H1 (cell line): Measurements from ENCODE around the gene GALNTL6. TPM values are rescaled to one million over a fixed set of nuclear protein-coding genes. Genes with fewer than 3 reads are reported as not detected.

Experiments
- CTCF ChIA-PET: fragments of 300-600 bp; sonication (Branson Sonifier 250); formaldehyde crosslinking; loops from one replicate; lab custom pipeline; 2021; ENCODE audit not compliant: partially characterized antibody; lab: Charles Lee
- POLR2A ChIA-PET: fragments of 300-600 bp; sonication (Branson Sonifier 250); formaldehyde crosslinking; loops from one replicate; lab custom pipeline; 2021; ENCODE audit warnings: inconsistent platforms; ENCODE audit not compliant: partially characterized antibody; lab: Charles Lee
- DNase-seq, 2 experiments: peaks; one replicate each; pipeline versions ENCODE4 v3.0.0 to v3.0.0-alpha.2; 2010 to 2022; ENCODE audit warnings: low spot score in 2 of 2, low read depth in 1 of 2, mixed read lengths in 1 of 2
- FAIRE-seq: peaks from 2 replicates; lab custom pipeline; 2011; peaks lifted over from hg19 to GRCh38; lab: Jason Lieb, UNC
- H2AFZ ChIP-seq: 2 replicates; pipeline ENCODE4 v1.8.1; 2012; ENCODE audit warnings: low read length, inconsistent platforms
- H2AK5ac ChIP-seq: 2 replicates; pipeline ENCODE4 v1.6.1; 2013; ENCODE audit warnings: low read depth, low read length
- H2BK120ac ChIP-seq: replicated peaks from 2 replicates; pipeline ENCODE3; 2013; ENCODE audit warnings: low read depth, low read length, inconsistent platforms
- H2BK12ac ChIP-seq: 2 replicates; pipeline ENCODE4 v1.6.1; 2013; ENCODE audit warnings: low read depth, low read length
- H2BK15ac ChIP-seq: 2 replicates; pipeline ENCODE4 v1.6.1; 2013; ENCODE audit warnings: low read length
- H2BK20ac ChIP-seq: 2 replicates; pipeline ENCODE4 v1.6.1; 2013; ENCODE audit warnings: low read length
- H2BK5ac ChIP-seq: 2 replicates; pipeline ENCODE4 v1.6.1; 2013; ENCODE audit warnings: low read depth, low read length
- H3K14ac ChIP-seq: 2 replicates; pipeline ENCODE4 v1.6.1; 2013; ENCODE audit warnings: inconsistent platforms; ENCODE audit not compliant: insufficient read length
- H3K18ac ChIP-seq: 2 replicates; pipeline ENCODE4 v1.6.1; 2013; ENCODE audit warnings: low read length; ENCODE audit errors: extremely low read depth
- H3K23ac ChIP-seq: 2 replicates; pipeline ENCODE4 v1.6.1; 2013; ENCODE audit warnings: inconsistent platforms; ENCODE audit not compliant: insufficient read length
- H3K23me2 ChIP-seq: 2 replicates; pipeline ENCODE4 v1.6.1; 2013; ENCODE audit warnings: low read depth, low read length
- H3K27ac ChIP-seq: 2 replicates; pipeline ENCODE4 v1.6.1; 2011; ENCODE audit warnings: low read depth, low read length, inconsistent platforms
- H3K27me3 ChIP-seq, 4 experiments: replicated peaks in 1 of 4; 1 replicate in 1 of 4; 2 replicates in 3 of 4; pipeline versions ENCODE4 v1.6.1 to v1.8.1; 2011 to 2013; ENCODE audit warnings: low read length in 3 of 4, mild to moderate bottlenecking in 3 of 4, inconsistent platforms in 2 of 4, mixed read lengths in 2 of 4, moderate library complexity in 1 of 4; ENCODE audit not compliant: control insufficient read depth in 3 of 4, insufficient read depth in 3 of 4; ENCODE audit errors: extremely low read depth in 1 of 4
- H3K36me3 ChIP-seq, 4 experiments: 2 replicates each; pipeline versions ENCODE4 v1.6.1 to v1.8.1; 2011 to 2013; ENCODE audit warnings: mild to moderate bottlenecking in 4 of 4, low read length in 3 of 4, moderate library complexity in 2 of 4, control low read depth in 1 of 4, inconsistent platforms in 1 of 4; ENCODE audit not compliant: insufficient read depth in 4 of 4, control insufficient read depth in 2 of 4
- H3K4ac ChIP-seq: replicated peaks from 2 replicates; pipeline ENCODE3; 2013; ENCODE audit warnings: low read length, low read depth, mixed read lengths, inconsistent platforms; ENCODE audit not compliant: insufficient read length
- H3K4me1 ChIP-seq, 4 experiments: replicated peaks in 1 of 4; 1 replicate in 1 of 4; 2 replicates in 3 of 4; pipeline versions ENCODE4 v1.6.1 to v1.8.1; 2011 to 2013; ENCODE audit warnings: low read length in 3 of 4, inconsistent platforms in 2 of 4, mixed read lengths in 1 of 4; ENCODE audit not compliant: insufficient read depth in 4 of 4, control insufficient read depth in 3 of 4
- H3K4me2 ChIP-seq, 2 experiments: 2 replicates each; pipeline versions ENCODE4 v1.6.1 to v1.8.1; 2011 to 2013; ENCODE audit warnings: low read depth in 2 of 2, low read length in 2 of 2, control low read depth in 1 of 2, inconsistent platforms in 1 of 2, mild to moderate bottlenecking in 1 of 2; ENCODE audit not compliant: insufficient read depth in 1 of 2
- H3K4me3 ChIP-seq, 4 experiments: fragments of 200-600, 300-600 bp in 1 of 4; sonication (generic), shearing (Covaris generic), sonication (Bioruptor Twin) in 1 of 4; 2 replicates each; pipeline versions ENCODE4 v1.5.1 to v1.8.1; 2011 to 2016; ENCODE audit warnings: low read length in 4 of 4, low read depth in 3 of 4, control low read depth in 2 of 4, inconsistent platforms in 2 of 4, mild to moderate bottlenecking in 2 of 4, mixed read lengths in 1 of 4, moderate library complexity in 1 of 4; ENCODE audit not compliant: insufficient read depth in 2 of 4; ENCODE audit errors: extremely low read depth in 1 of 4
- H3K56ac ChIP-seq: replicated peaks from 2 replicates; pipeline ENCODE3; 2013; ENCODE audit warnings: low read depth, mild to moderate bottlenecking, mixed read lengths, low read length, inconsistent platforms; ENCODE audit not compliant: insufficient read length
- H3K79me1 ChIP-seq: 2 replicates; pipeline ENCODE4 v1.6.1; 2013; ENCODE audit warnings: low read depth, low read length, control low read depth
- H3K79me2 ChIP-seq, 2 experiments: 2 replicates each; pipeline versions ENCODE4 v1.6.1 to v1.8.1; 2012 to 2013; ENCODE audit warnings: low read length in 2 of 2, mild to moderate bottlenecking in 2 of 2, inconsistent platforms in 1 of 2; ENCODE audit not compliant: insufficient read depth in 2 of 2, control insufficient read depth in 1 of 2
- H3K9ac ChIP-seq, 4 experiments: replicated peaks in 1 of 4; 1 replicate in 1 of 4; 2 replicates in 3 of 4; pipeline versions ENCODE4 v1.6.1 to v1.8.1; 2011 to 2013; ENCODE audit warnings: low read depth in 3 of 4, low read length in 3 of 4, control low read depth in 2 of 4, mild to moderate bottlenecking in 2 of 4, moderate library complexity in 2 of 4, inconsistent platforms in 1 of 4; ENCODE audit errors: extremely low read depth in 1 of 4
- H3K9me3 ChIP-seq, 2 experiments: 2 replicates each; pipeline versions ENCODE4 v1.6.1 to v1.8.1; 2012 to 2013; ENCODE audit warnings: mild to moderate bottlenecking in 2 of 2, moderate library complexity in 2 of 2, control low read depth in 1 of 2, inconsistent platforms in 1 of 2, low read depth in 1 of 2, low read length in 1 of 2, mixed read lengths in 1 of 2; ENCODE audit not compliant: insufficient read depth in 2 of 2
- H4K20me1 ChIP-seq, 2 experiments: replicated peaks in 1 of 2; 2 replicates each; pipeline versions ENCODE3 to v1.8.1; 2011 to 2013; ENCODE audit warnings: inconsistent platforms in 2 of 2, low read length in 2 of 2, mild to moderate bottlenecking in 1 of 2; ENCODE audit not compliant: insufficient read depth in 2 of 2, control insufficient read depth in 1 of 2
- H4K5ac ChIP-seq: 2 replicates; pipeline ENCODE4 v1.6.1; 2013; ENCODE audit warnings: low read length, low read depth, mixed read lengths, inconsistent platforms; ENCODE audit not compliant: insufficient read length
- H4K8ac ChIP-seq: 2 replicates; pipeline ENCODE4 v1.8.0; 2013; ENCODE audit warnings: mild to moderate bottlenecking, moderate library complexity, low read length, inconsistent platforms; ENCODE audit not compliant: insufficient read depth; ENCODE audit errors: extremely low read depth
- H4K91ac ChIP-seq: replicated peaks from 2 replicates; pipeline ENCODE3; 2013; ENCODE audit warnings: low read length, mixed read lengths, inconsistent platforms; ENCODE audit not compliant: insufficient read length
- BACH1 ChIP-seq: IDR thresholded peaks from 2 replicates; pipeline ENCODE4 v1.6.1; 2012; ENCODE audit warnings: low read length, improper control_type of control experiment
- EP300 ChIP-seq, 2 experiments: IDR thresholded peaks; 1 replicate in 1 of 2; 2 replicates in 1 of 2; pipeline ENCODE4 v1.6.1; 2011 to 2012; ENCODE audit warnings: low read depth in 2 of 2, low read length in 2 of 2, mild to moderate bottlenecking in 2 of 2, borderline replicate concordance in 1 of 2, inconsistent platforms in 1 of 2, moderate library complexity in 1 of 2
- GABPA ChIP-seq: IDR thresholded peaks from 2 replicates; pipeline ENCODE4 v1.6.1; 2011; ENCODE audit warnings: mild to moderate bottlenecking, low read length, moderate library complexity, borderline replicate concordance; ENCODE audit not compliant: insufficient read depth
- HDAC6 ChIP-seq: IDR thresholded peaks from one replicate; pipeline ENCODE4 v1.7.1; 2012; ENCODE audit warnings: low read depth, mild to moderate bottlenecking, inconsistent platforms, low read length, moderate library complexity
- JUND ChIP-seq: IDR thresholded peaks from 2 replicates; pipeline ENCODE4 v1.6.1; 2011; ENCODE audit warnings: mild to moderate bottlenecking, improper control_type of control experiment, low read length
- NRF1 ChIP-seq: IDR thresholded peaks from 2 replicates; pipeline ENCODE4 v1.6.1; 2011; ENCODE audit warnings: mild to moderate bottlenecking, low read depth, low read length, improper control_type of control experiment
- PHF8 ChIP-seq: fragments of 200-600 bp; sonication (generic); conservative IDR thresholded peaks from 2 replicates; pipeline ENCODE4 v1.7.1; 2012; ENCODE audit warnings: low read depth, mild to moderate bottlenecking, inconsistent platforms, low read length, moderate library complexity
- POLR2AphosphoS5 ChIP-seq: IDR thresholded peaks from 2 replicates; pipeline ENCODE4 v1.6.1; 2011; ENCODE audit warnings: low read depth, low read length
- RXRA ChIP-seq: IDR thresholded peaks from 2 replicates; pipeline ENCODE4 v1.6.1; 2011; ENCODE audit warnings: low read depth, mild to moderate bottlenecking, low read length, moderate library complexity; ENCODE audit not compliant: insufficient read depth
- SIN3A ChIP-seq, 2 experiments: IDR thresholded peaks in 1 of 2; conservative IDR thresholded peaks in 1 of 2; 2 replicates each; pipeline ENCODE4 v1.6.1; 2011 to 2012; ENCODE audit warnings: low read length in 2 of 2, improper control_type of control experiment in 1 of 2, low read depth in 1 of 2, mild to moderate bottlenecking in 1 of 2
- SIRT6 ChIP-seq: IDR thresholded peaks from one replicate; pipeline ENCODE4 v1.7.1; 2012; ENCODE audit warnings: low read length, inconsistent platforms
- SIX5 ChIP-seq: IDR thresholded peaks from 2 replicates; pipeline ENCODE4 v1.6.1; 2011; ENCODE audit warnings: mild to moderate bottlenecking, low read depth, low read length
- SUZ12 ChIP-seq: fragments of 200-600 bp; sonication (generic); IDR thresholded peaks from 2 replicates; pipeline ENCODE4 v1.6.1; 2012; ENCODE audit warnings: mild to moderate bottlenecking, inconsistent platforms, low read length, moderate library complexity, mixed read lengths
- TAF1 ChIP-seq: IDR thresholded peaks from 2 replicates; pipeline ENCODE4 v1.6.1; 2011; ENCODE audit warnings: mild to moderate bottlenecking, low read depth, low read length
- TCF12 ChIP-seq: IDR thresholded peaks from 2 replicates; pipeline ENCODE4 v1.6.1; 2011; ENCODE audit warnings: low read depth, mild to moderate bottlenecking, low read length
- ZNF274 ChIP-seq: IDR thresholded peaks from 2 replicates; pipeline ENCODE4 v1.7.0; 2012; ENCODE audit warnings: low read length, borderline replicate concordance; ENCODE audit errors: extremely low read depth
- WGBS, 2 experiments: shearing (Covaris generic) in 1 of 2; methylation state at CpG; one replicate each; pipeline versions ENCODE4 v1.1.6 to v1.1.7; 2013 to 2015; ENCODE audit warnings: low lambda C conversion rate in 2 of 2, mixed read lengths in 2 of 2, inconsistent platforms in 1 of 2, low coverage in 1 of 2, missing lambda C conversion rate in 1 of 2; ENCODE audit not compliant: insufficient replicate concordance in 2 of 2, insufficient coverage in 1 of 2, insufficient read length in 1 of 2; ENCODE audit errors: extremely low coverage in 1 of 2, missing lambda C conversion rate in 1 of 2; 5-methylcytosine and 5-hydroxymethylcytosine counted together
- polyA plus RNA-seq, 7 experiments: library from polyadenylated mRNA; depleted of rRNA in 3 of 7; stranded (reverse) in 5 of 7; unstranded in 2 of 7; fragments of >200 nt in 5 of 7; fragments of 200-250 nt in 2 of 7; gene quantifications; 1 replicate in 5 of 7; 2 replicates in 1 of 7; 4 replicates in 1 of 7; pipeline versions ENCODE4 v1.2.1 to v1.2.3, GENCODE V29; 2011 to 2013; ENCODE audit warnings: missing spikeins in 2 of 7, mixed read lengths in 2 of 7
- total RNA-seq: library from RNA; stranded (reverse); fragmentation: NEBNext Ultra II Directional; extraction: Animal tissue kit (Norgen Biotek cat#: 25700); gene quantifications from 2 replicates; pipeline ENCODE4 v1.2.1, GENCODE V29; 2021

Gene GALNTL6
- total and polyA plus RNA-seq, 2 of the 8 experiments (the other 6 are each of a cell fraction or from before 2014, with no cell fraction given) = 0.03 to 0.32 TPM

- Histone ChIP-seq H4K20me1 (no peaks in the 10 kb centered on the region), H3K36me3 (no peaks in the 10 kb centered on the region), H3K4ac (no peak overlapping the region), H2BK120ac (no peak overlapping the region), H2BK20ac (no peak overlapping the region), H3K4me2 (no peak overlapping the region), H2AK5ac (no peak overlapping the region), H2AFZ (no peak overlapping the region), H3K23ac (no peak overlapping the region), H2BK12ac (no peak overlapping the region), H4K91ac (no peak overlapping the region), H3K18ac (no peak overlapping the region), H3K79me2 (no peaks in the 10 kb centered on the region), H3K56ac (no peak overlapping the region), H4K8ac (no peak overlapping the region), H3K27ac (no peak overlapping the region), H3K9me3 (no peaks in the 10 kb centered on the region), H3K79me1 (no peaks in the 10 kb centered on the region), H3K4me3 (no peak overlapping the region), H3K23me2 (no peaks in the 10 kb centered on the region), H4K5ac (no peak overlapping the region), H2BK15ac (no peak overlapping the region), H3K27me3 (peaks cover 0 to 1% (median 0%) of the 10 kb centered on the region in 4 experiments; a peak in 1 of 7 replicates), H3K4me1 (no peaks in the 10 kb centered on the region), H3K9ac (no peak overlapping the region), H3K14ac (no peak overlapping the region), H2BK5ac (no peak overlapping the region)
- DNase-seq (no peak), FAIRE-seq (no peak)
- ChIA-PET POLR2A (no interaction called here), CTCF (no interaction called here)
- 97% methylated on average over 5 of the region's 5 CpGs; no CpG with 5 or more reads in 1 of the 2 experiments for WGBS, 2 experiments
- no peak for TF ChIP-seq RXRA
- no peak for TF ChIP-seq EP300 (IDR thresholded peaks at IDR 0.05; ENCODE audit: borderline replicate concordance in 1 of 2, low read depth in 2 of 2, low read length in 2 of 2)
- no peak for TF ChIP-seq PHF8
- no peak for TF ChIP-seq BACH1
- TF ChIP-seq ZNF274 = no peak
- TF ChIP-seq SIRT6 = no peak
- TF ChIP-seq SUZ12 = no peak
- TF ChIP-seq SIN3A (conservative IDR thresholded peaks at IDR 0.05 in 1 of 2, IDR thresholded peaks at IDR 0.05 in 1 of 2; ENCODE audit: low read depth in 1 of 2, low read length in 2 of 2) = no peak
- TF ChIP-seq TCF12 = no peak
- TF ChIP-seq POLR2AphosphoS5 = no peak
- TF ChIP-seq SIX5 = no peak
- TF ChIP-seq HDAC6 = no peak
- TF ChIP-seq NRF1 = no peak
- no peak for TF ChIP-seq JUND
- TF ChIP-seq GABPA = no peak
- TF ChIP-seq TAF1 = no peak
Measured at GRCh38 chr4:172225457-172225856, 412.3 kb downstream of the GALNTL6 start.
